T-helper 1 cell (primary cell): ENCODE measurements around the gene FRYL.
A peak's percentile ranks its signal among the peaks of the same experiment; 100 is the strongest.
"Not testable (repeated sequence)": the region's sequence is repeated elsewhere in the genome, so short reads cannot be mapped to it uniquely, and the experiment has no call there.

Experiments used
- DNase-seq, 5 donors: peaks; one replicate each; pipeline ENCODE4 v3.0.0-alpha.2; 2012 to 2020

FRYL gene

GRCh38 chr4:48483006-48483776 is 296.9 kb downstream of the FRYL start, which contains the start of gene SLC10A4:
SLC10A4 (plus strand) TSS chr4:48483343; CDS start chr4:48483562, 219 bp downstream.
- peak in 2 of 5 donors; percentile 1 to 13 for DNase-seq

GRCh38 chr4:48481581-48481980 is 298.5 kb downstream of the FRYL start:
- no peak for DNase-seq

- no peak for DNase-seq
Measured at GRCh38 chr4:48478273-48478672, 301.8 kb downstream of the FRYL start.

GRCh38 chr4:48475770-48476169 is 304.3 kb downstream of the FRYL start:
- DNase-seq, result no peak

- no peak for DNase-seq
Measured at GRCh38 chr4:48472794-48473193, 307.3 kb downstream of the FRYL start.

- DNase-seq, result no peak
Measured at GRCh38 chr4:48470570-48470969, 309.5 kb downstream of the FRYL start.

- DNase-seq, result no peak
Measured at GRCh38 chr4:48470137-48470536, 309.9 kb downstream of the FRYL start.

GRCh38 chr4:48467891-48468290 is 312.2 kb downstream of the FRYL start:
- DNase-seq, result no peak

- DNase-seq, result no peak
Measured at GRCh38 chr4:48467442-48467841, 312.6 kb downstream of the FRYL start.

GRCh38 chr4:48462363-48462762 is 317.7 kb downstream of the FRYL start:
- DNase-seq, result no peak

- DNase-seq, result no peak
Measured at GRCh38 chr4:48461000-48461399, 319.1 kb downstream of the FRYL start.

GRCh38 chr4:48454591-48454990 is 325.5 kb downstream of the FRYL start:
- no peak for DNase-seq

GRCh38 chr4:48451656-48452055 is 328.4 kb downstream of the FRYL start:
- DNase-seq, result not testable (repeated sequence)

- no peak for DNase-seq
Measured at GRCh38 chr4:48450740-48451139, 329.3 kb downstream of the FRYL start.

GRCh38 chr4:48449151-48449550 is 330.9 kb downstream of the FRYL start:
- no peak for DNase-seq
